GM21825 (cell line): ENCODE results near the gene TARP.
A peak's percentile ranks its signal among the peaks of the same experiment; 100 is the strongest.
"Not testable (repeated sequence)": the region's sequence is repeated elsewhere in the genome, so short reads cannot be mapped to it uniquely, and the experiment has no call there.

Source experiments
- ATAC-seq: cut with Tn5 transposase; IDR thresholded peaks from one replicate; pipeline ENCODE4 v1.9.1; 2021; ENCODE audit warnings: mild to moderate bottlenecking, moderate library complexity; ENCODE audit not compliant: unreplicated experiment

The TARP gene

GRCh38 chr7:38263274-38263673, 10.2 kb downstream of the TARP start:
- not testable (repeated sequence) for ATAC-seq

DNA sequence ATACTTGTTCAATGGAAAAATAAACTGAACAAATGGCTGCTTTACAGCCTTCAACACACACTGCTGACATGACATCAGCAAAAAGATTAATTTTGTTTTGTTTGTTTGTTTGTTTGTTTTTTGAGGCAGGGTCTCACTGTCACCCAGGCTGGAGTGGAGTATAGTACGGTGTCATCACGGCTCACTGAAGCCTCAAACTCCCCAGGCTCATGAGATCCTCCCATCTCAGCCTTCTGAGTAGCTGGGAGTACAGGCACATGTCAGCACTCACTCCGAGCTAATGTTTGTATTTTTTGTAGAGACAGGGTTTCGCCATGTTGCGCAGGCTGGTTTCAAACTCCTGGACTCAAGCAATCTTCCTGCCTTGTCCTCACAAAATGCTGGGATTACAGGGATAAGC, 10.9 kb downstream of the TARP start:
- no peak for ATAC-seq

GRCh38 chr7:38262026-38262425, 11.4 kb downstream of the TARP start:
- not testable (repeated sequence) for ATAC-seq

- not testable (repeated sequence) for ATAC-seq
These were observed 11.8 kb downstream of the TARP start for GRCh38 chr7:38261601-38262000.

DNA sequence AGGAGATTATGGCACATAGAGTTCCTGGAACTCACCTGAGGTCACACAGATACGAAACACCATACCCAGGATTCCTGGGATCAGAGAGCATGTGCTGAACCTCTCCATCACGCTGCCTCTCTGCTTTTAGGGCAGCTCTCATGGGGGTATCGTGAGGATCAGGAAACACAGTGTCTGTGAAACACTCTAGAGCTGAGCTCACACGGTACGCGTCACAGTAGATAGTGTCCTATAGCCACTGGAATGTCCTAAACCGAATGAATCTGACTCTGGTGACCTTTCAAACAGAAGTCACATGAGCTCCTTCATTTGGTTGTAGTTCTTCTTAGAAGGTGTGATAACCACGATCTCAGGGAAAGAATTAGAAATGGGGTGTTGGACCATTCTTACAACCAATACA, 14.3 kb downstream of the TARP start:
- not testable (repeated sequence) for ATAC-seq

DNA sequence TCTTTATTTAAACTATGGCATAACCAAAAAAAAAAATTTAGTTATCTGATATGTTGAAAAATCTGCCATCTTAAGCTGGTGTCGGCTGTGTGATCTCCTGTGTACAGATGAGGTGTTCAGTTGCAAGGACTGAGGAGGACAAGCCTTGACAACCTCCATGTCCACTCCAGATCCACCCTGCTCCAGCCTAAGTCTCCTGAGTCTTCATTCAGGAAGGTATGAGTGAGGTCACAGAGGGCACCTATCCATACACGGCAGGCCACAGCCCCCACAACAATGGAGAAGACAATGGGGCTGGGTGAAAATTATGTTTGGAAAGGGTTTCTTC, 16.1 kb downstream of the TARP start:
- ATAC-seq: no peak

GRCh38 chr7:38249849-38250248, 23.6 kb downstream of the TARP start:
- ATAC-seq: peak; percentile 94

- no peak for ATAC-seq
These were observed 25.3 kb downstream of the TARP start for GRCh38 chr7:38248069-38248567.

DNA sequence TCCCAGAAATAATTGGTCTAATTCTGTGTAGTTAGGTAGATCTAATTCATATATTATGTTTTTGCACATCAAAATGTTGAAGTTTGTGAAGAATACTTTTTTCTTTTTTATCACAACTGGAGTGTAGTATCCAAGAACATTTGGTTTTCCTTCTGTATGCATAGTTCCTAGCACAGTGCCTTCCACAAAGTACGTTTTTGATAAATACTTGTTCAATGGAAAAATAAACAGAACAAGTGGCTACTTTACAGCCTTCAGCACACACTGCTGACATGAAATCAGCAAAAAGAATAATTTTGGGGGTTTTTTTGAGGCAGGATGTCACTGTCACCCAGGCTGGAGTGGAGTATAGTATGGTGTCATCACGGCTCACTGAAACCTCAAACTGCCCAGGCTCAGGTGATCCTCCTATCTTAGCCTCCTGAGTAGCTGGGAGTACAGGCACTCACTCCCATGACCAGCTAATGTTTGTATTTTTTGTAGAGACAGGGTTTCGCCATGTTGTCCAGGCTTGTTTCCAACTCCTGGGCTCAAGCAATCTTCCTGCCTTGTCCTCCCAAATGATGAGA, 27.9 kb downstream of the TARP start:
- no peak for ATAC-seq

DNA sequence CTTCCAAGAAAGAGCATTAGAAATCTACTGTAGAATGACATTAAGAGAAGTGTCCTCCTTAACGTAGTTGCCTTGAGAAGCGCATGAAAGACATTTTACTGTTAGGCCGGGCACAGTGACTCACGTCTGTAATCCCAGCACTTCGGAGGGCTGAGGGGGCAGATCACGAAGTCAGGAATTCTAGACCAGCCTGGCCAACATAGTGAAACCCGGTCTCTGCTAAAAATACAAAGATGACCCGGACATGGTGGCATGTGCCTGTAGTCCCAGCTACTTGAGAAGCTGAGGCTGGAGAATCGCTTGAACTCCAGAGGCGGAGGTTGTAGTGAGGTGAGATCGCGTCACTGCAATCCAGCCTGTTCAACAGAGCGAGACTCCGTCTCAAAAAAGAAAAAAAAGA, 28.9 kb downstream of the TARP start:
- no peak for ATAC-seq

DNA sequence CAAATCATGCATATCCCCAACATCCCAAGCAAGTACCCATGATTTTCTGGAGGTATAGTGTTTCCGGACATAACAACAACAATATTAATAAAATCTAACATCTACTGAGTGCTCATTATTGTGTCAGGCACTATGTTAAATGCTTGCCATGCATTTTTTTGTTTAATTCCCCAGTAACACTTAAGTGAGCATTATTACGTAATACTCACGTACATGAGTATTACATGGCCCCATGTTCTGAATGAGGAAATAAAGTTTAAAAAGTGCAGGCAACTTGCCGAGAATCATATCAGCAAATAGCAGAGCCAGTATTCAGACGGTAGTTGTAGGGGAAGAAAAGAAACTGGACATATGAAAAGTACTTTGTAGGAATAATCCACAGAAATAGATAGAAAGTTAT, 30.1 kb downstream of the TARP start:
- not testable (repeated sequence) for ATAC-seq

- no peak for ATAC-seq
These were observed 30.6 kb downstream of the TARP start for GRCh38 chr7:38242814-38243213.

- no peak for ATAC-seq
These were observed 32.4 kb downstream of the TARP start for GRCh38 chr7:38241071-38241470.

GRCh38 chr7:38239129-38239528, 34.3 kb downstream of the TARP start:
- ATAC-seq: not testable (repeated sequence)

DNA sequence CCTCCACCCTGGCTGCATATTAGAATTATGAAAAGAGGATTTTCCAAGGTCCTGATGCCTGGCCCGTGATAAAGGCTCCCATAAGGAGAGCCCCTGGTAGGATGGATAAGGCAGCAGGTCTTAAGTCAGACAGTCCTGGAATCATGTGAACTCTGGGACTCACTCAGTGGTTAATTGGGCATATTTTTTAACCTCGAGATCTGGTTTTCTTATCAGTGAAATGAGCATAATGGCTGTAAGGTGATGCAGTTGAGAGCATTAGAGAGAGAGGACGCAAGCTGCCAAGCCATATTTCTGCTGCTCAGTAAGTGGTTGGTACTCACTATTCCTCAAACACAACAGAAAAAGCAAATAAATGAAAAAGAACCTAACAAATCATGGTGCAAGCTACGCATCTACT, 37.8 kb downstream of the TARP start:
- ATAC-seq: no peak

DNA sequence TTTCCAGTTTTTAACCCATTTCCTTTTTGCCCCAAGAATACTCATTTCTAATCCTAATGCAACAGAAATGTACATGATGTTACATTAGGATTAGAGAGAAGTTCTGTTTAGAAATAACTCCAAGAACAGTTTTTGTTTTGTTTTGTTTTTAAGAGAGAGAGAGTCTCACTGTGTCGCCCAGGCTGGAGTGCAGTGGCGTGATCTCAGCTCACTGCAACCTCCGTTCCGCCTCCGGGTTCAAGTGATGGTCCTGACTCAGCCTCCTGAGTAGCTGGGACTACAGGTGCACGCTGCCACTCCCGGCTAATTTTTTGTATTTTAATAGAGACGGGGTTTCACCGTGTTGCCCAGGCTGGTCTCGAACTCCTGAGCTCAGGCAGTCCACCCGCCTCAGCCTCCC, 38.7 kb downstream of the TARP start:
- not testable (repeated sequence) for ATAC-seq

GRCh38 chr7:38232502-38233366, 40.7 kb downstream of the TARP start:
- ATAC-seq: peak; percentile 84

DNA sequence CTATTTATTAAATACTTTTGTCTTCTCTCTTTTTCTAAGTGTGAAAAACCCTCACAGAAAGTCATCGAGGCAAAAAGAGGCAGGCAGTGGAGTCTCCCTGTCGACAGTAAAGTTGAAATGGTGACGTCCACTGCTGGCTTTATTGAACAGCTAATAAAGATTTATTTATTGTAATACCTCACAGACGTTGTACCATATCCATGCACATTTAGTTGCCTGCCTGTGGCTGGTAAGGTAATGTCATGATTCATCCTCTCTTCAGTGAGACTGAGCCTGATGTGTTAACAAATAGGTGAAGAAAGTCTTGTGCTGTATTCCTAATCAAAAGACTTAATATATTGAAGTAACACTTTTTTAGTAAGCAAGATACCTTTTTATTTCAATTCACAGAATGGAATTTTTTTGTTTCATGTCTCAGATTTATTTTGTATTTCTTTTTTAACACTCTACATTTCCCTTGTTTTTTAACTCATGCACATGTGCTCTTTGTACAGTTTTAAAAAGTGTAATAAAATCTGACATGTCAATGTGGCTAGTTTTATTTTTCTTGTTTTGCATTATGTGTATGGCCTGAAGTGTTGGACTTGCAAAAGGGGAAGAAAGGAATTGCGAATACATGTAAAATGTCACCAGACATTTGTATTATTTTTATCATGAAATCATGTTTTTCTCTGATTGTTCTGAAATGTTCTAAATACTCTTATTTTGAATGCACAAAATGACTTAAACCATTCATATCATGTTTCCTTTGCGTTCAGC, 43.4 kb downstream of the TARP start:
- no peak for ATAC-seq

DNA sequence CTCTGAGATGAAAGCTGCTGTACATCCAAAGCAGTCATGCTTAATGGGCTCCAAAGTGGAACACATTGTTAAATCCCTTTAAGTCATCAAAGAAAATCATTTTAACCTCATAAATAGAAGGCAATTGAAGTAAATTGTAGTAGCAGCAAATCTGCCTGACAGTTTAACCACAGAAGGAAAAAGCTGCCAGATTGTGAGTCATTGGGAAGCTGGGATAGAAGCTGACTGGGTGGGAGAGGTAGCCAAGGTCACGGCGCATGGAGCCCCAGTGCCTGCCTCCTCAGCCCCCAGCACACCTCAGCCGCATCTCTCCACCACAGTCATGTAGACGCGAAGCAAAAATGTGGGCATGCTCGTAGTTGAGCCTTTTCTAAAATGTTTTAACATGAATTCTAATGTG, 44.0 kb downstream of the TARP start:
- ATAC-seq: no peak

DNA sequence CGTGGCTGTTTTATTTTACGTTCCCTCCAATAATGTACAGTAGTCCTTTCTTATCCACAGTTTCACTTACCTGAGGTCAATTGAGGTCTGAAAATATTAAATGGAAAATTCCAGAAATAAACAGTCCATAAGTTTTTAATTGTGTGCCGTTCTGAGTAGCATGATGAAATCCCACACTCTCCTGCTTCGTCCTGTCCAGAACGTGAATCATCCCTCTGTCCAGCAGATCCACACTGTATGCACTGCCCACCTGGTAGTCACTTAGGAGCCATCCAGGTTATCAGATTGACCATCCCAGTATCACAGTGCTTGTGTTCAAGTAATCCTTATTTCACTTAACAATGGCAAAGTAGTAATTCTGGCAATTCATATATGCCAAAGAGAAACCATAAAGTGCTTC, 49.0 kb downstream of the TARP start:
- ATAC-seq: no peak

DNA sequence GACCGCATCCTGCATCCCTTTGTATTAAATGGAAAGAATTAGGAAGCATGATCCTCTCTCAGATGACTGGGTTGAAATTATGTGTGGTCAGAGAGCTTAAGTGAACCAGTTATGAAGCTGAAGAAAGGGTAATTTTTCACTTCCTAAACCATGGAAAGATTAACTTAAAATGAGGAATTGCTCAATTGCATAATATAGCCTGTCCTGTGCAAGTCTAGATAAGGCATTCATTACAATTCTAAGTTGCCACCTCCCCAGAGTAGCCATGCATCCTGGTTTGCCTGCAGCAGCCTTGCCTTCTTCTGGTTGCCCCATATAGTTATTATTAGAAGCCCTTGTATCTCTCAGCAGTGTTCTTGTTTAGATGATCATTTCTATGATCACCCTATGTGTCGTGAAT, 50.1 kb downstream of the TARP start:
- no peak for ATAC-seq
